GM23338 (cell line): ENCODE data around the gene THRB.

Experiments used
- EZH2 ChIP-seq: fragments of 200-600 bp; sonication (generic); IDR thresholded peaks from one replicate; pipeline ENCODE4 v1.8.0; 2017; ENCODE audit warnings: antibody characterized with exemption, mild to moderate bottlenecking, low read depth; ENCODE audit not compliant: unreplicated experiment
- TF ChIP-seq, protein P1 (sequence below): IDR thresholded peaks from 2 replicates; pipeline ENCODE4 v1.6.1; 2016; ENCODE audit warnings: antibody characterized with exemption
- TF ChIP-seq, protein P2 (sequence below), 2 experiments: fragments of 200-600 bp in 1 of 2; sonication (generic) in 1 of 2; conservative IDR thresholded peaks; 2 replicates each; pipeline versions ENCODE4 v1.5.1 to v1.6.1; 2016 to 2017; ENCODE audit warnings: antibody characterized with exemption in 2 of 2, low read depth in 2 of 2, mild to moderate bottlenecking in 2 of 2, moderate library complexity in 1 of 2
- TF ChIP-seq, protein P3 (sequence below): fragments of 250-450 bp; sonication (Bioruptor Pico); IDR thresholded peaks from 2 replicates; pipeline ENCODE4 v1.5.0; 2020; ENCODE audit warnings: mild to moderate bottlenecking, moderate library complexity

DNA sequence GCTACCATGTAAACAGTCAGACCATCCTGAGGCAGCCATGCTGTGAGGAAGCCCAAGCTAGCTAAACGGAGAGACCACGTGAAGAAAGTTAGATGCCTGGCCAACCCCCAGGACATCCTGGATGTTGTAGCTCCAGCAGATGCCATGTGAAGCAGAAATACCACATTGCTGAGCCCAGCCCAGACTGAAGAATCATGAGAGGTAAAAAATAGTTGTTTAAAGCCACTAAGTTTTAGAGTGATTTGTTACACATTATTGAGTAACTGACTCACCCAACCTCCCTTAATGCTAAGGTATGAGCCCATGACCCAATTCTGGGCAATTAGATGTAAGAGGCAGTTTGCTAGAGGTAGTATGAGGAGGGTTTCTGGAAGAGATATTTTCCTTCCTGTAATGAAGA, 200.5 kb downstream of the THRB start:
- TF ChIP-seq, protein P1, sequence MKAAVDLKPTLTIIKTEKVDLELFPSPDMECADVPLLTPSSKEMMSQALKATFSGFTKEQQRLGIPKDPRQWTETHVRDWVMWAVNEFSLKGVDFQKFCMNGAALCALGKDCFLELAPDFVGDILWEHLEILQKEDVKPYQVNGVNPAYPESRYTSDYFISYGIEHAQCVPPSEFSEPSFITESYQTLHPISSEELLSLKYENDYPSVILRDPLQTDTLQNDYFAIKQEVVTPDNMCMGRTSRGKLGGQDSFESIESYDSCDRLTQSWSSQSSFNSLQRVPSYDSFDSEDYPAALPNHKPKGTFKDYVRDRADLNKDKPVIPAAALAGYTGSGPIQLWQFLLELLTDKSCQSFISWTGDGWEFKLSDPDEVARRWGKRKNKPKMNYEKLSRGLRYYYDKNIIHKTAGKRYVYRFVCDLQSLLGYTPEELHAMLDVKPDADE: no peak
- TF ChIP-seq, protein P2, sequence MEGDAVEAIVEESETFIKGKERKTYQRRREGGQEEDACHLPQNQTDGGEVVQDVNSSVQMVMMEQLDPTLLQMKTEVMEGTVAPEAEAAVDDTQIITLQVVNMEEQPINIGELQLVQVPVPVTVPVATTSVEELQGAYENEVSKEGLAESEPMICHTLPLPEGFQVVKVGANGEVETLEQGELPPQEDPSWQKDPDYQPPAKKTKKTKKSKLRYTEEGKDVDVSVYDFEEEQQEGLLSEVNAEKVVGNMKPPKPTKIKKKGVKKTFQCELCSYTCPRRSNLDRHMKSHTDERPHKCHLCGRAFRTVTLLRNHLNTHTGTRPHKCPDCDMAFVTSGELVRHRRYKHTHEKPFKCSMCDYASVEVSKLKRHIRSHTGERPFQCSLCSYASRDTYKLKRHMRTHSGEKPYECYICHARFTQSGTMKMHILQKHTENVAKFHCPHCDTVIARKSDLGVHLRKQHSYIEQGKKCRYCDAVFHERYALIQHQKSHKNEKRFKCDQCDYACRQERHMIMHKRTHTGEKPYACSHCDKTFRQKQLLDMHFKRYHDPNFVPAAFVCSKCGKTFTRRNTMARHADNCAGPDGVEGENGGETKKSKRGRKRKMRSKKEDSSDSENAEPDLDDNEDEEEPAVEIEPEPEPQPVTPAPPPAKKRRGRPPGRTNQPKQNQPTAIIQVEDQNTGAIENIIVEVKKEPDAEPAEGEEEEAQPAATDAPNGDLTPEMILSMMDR (conservative IDR thresholded peaks at IDR 0.05; ENCODE audit: low read depth in 2 of 2): no peak
- no peak for TF ChIP-seq EZH2
- TF ChIP-seq, protein P3, sequence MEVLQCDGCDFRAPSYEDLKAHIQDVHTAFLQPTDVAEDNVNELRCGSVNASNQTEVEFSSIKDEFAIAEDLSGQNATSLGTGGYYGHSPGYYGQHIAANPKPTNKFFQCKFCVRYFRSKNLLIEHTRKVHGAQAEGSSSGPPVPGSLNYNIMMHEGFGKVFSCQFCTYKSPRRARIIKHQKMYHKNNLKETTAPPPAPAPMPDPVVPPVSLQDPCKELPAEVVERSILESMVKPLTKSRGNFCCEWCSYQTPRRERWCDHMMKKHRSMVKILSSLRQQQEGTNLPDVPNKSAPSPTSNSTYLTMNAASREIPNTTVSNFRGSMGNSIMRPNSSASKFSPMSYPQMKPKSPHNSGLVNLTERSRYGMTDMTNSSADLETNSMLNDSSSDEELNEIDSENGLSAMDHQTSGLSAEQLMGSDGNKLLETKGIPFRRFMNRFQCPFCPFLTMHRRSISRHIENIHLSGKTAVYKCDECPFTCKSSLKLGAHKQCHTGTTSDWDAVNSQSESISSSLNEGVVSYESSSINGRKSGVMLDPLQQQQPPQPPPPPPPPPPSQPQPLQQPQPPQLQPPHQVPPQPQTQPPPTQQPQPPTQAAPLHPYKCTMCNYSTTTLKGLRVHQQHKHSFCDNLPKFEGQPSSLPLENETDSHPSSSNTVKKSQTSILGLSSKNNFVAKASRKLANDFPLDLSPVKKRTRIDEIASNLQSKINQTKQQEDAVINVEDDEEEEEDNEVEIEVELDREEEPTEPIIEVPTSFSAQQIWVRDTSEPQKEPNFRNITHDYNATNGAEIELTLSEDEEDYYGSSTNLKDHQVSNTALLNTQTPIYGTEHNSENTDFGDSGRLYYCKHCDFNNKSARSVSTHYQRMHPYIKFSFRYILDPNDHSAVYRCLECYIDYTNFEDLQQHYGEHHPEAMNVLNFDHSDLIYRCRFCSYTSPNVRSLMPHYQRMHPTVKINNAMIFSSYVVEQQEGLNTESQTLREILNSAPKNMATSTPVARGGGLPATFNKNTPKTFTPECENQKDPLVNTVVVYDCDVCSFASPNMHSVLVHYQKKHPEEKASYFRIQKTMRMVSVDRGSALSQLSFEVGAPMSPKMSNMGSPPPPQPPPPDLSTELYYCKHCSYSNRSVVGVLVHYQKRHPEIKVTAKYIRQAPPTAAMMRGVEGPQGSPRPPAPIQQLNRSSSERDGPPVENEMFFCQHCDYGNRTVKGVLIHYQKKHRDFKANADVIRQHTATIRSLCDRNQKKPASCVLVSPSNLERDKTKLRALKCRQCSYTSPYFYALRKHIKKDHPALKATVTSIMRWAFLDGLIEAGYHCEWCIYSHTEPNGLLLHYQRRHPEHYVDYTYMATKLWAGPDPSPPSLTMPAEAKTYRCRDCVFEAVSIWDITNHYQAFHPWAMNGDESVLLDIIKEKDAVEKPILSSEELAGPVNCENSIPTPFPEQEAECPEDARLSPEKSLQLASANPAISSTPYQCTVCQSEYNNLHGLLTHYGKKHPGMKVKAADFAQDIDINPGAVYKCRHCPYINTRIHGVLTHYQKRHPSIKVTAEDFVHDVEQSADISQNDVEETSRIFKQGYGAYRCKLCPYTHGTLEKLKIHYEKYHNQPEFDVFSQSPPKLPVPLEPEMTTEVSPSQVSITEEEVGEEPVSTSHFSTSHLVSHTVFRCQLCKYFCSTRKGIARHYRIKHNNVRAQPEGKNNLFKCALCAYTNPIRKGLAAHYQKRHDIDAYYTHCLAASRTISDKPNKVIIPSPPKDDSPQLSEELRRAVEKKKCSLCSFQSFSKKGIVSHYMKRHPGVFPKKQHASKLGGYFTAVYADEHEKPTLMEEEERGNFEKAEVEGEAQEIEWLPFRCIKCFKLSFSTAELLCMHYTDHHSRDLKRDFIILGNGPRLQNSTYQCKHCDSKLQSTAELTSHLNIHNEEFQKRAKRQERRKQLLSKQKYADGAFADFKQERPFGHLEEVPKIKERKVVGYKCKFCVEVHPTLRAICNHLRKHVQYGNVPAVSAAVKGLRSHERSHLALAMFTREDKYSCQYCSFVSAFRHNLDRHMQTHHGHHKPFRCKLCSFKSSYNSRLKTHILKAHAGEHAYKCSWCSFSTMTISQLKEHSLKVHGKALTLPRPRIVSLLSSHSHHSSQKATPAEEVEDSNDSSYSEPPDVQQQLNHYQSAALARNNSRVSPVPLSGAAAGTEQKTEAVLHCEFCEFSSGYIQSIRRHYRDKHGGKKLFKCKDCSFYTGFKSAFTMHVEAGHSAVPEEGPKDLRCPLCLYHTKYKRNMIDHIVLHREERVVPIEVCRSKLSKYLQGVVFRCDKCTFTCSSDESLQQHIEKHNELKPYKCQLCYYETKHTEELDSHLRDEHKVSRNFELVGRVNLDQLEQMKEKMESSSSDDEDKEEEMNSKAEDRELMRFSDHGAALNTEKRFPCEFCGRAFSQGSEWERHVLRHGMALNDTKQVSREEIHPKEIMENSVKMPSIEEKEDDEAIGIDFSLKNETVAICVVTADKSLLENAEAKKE (CRISPR knock-in tag): no peak
